Esophagus mucosa (tissue), 1 donor: Measurements from ENCODE around the gene POLG. TPM values are rescaled to one million over a fixed set of nuclear protein-coding genes. Genes with fewer than 3 reads are reported as not detected.
A peak's percentile ranks its signal among the peaks of the same experiment; 100 is the strongest.

Source experiments
- ATAC-seq: fragments of 200-7000 bp; cut with Tn5 transposase; one replicate; pipeline ENCODE4 v1.9.1; 2020
- total RNA-seq: library from RNA; stranded (reverse); gene quantifications from one replicate; pipeline ENCODE4 v1.2.4, GENCODE V29; 2023
- donor health status: DM: yes; HTN: yes; CAD: no.

The POLG gene
- total RNA-seq, 1 donor from 2014 or later, result 34.6 TPM

GRCh38 chr15:89356634-89357298, 22.1 kb upstream of the POLG start:
- no peak for ATAC-seq

- ATAC-seq, result no peak
Observed at GRCh38 chr15:89353991-89354390, 19.4 kb upstream of the POLG start.

GRCh38 chr15:89352476-89352875, 17.9 kb upstream of the POLG start:
- no peak for ATAC-seq

- peak; percentile 55 for ATAC-seq
Observed at GRCh38 chr15:89349206-89349558, 14.6 kb upstream of the POLG start.

GRCh38 chr15:89346516-89347231, 12.1 kb upstream of the POLG start:
- no peak for ATAC-seq

- no peak for ATAC-seq
Observed at GRCh38 chr15:89345248-89345647, 10.6 kb upstream of the POLG start.

- no peak for ATAC-seq
Observed at GRCh38 chr15:89342840-89343239, 8.2 kb upstream of the POLG start.

GRCh38 chr15:89341316-89342005, 6.8 kb upstream of the POLG start:
- no peak for ATAC-seq

- ATAC-seq, result no peak
Observed at GRCh38 chr15:89340573-89340972, 5.9 kb upstream of the POLG start.

GRCh38 chr15:89338036-89338435, 3.4 kb upstream of the POLG start:
- ATAC-seq, result no peak

- ATAC-seq, result no peak
Observed at GRCh38 chr15:89335298-89336041, 846 bp upstream of the POLG start.

- no peak for ATAC-seq
Observed at GRCh38 chr15:89333959-89334509, 590 bp downstream of the POLG start.

GRCh38 chr15:89333011-89333860, 1.4 kb downstream of the POLG start:
- no peak for ATAC-seq

- no peak for ATAC-seq
Observed at GRCh38 chr15:89332446-89332845, 2.2 kb downstream of the POLG start.

GRCh38 chr15:89330881-89331595, 3.6 kb downstream of the POLG start:
- ATAC-seq, result no peak

GRCh38 chr15:89330119-89330518, 4.5 kb downstream of the POLG start:
- no peak for ATAC-seq

GRCh38 chr15:89329329-89330084, 5.1 kb downstream of the POLG start:
- ATAC-seq, result no peak

GRCh38 chr15:89328398-89329254, 6.0 kb downstream of the POLG start:
- ATAC-seq, result no peak

- ATAC-seq, result peak; percentile 78
Observed at GRCh38 chr15:89327113-89327512, 7.5 kb downstream of the POLG start.
